Superior temporal gyrus (tissue), 1 donor: ENCODE results near the gene FYB2.

Source experiments
- DNase-seq: peaks from one replicate; pipeline ENCODE4 v3.0.0-alpha.2; 2016; ENCODE audit errors: extremely low spot score

Gene FYB2

GRCh38 chr1:56834137-56834900 is 15.1 kb upstream of the FYB2 start:
- DNase-seq, result no peak

DNA sequence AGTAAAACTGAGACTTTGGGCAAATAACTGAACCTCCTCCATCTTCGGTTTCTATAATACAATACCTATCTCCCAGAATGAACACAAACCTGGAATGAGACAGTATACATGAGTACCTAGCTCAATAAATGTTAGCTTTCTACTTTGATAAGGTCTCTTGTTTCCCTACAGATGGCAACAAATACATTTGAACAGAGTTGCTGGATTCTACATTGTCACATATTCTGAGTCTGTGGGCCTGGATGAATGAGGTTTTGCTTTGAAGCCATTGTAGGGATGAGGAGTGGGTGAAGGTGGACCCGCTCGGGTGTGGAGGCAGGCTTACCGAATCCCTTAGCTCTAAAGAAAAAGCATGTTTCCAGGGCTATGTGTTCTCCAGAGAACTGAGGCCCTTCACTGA is 13.9 kb upstream of the FYB2 start:
- no peak for DNase-seq

GRCh38 chr1:56831871-56832693 is 12.9 kb upstream of the FYB2 start:
- peak; percentile 91 for DNase-seq

DNA sequence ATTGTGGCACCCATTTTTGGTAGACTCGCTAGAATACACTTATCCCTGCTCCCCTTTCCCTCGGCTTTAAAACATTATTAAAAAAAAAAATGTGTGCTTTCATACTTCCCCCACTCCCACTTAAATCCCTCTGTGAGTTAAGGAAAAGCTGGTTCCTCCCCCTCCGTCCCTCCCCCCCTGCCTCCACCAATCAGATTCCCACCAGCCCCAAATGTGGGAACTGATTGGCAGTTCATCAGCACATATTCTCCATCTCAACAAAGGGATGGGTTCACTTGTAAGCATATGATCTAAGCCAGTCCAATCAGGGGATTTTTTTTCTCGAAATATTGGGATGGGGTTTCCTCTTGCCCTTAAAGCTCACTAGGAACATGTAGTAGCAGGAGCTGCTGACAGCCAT is 10.8 kb upstream of the FYB2 start:
- DNase-seq, result no peak

GRCh38 chr1:56827711-56828110 is 8.5 kb upstream of the FYB2 start:
- no peak for DNase-seq

DNA sequence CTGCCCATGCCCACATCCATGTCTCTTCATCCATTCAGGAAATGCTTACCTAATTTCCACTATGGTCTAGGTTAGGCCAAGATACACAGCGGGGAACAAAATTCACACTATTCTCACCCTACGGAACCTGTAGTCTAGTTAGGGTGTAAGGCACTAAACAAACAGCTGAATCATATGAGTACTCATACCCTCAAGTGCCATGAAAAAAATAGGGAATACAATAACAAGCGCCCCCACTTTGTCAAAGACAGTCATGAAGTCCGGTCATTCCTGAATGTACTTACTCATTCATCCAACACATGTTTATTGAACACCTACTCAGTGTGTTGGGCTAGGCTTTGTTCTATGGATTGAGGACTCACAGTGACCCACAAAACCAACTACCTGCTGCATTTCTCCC is 6.2 kb upstream of the FYB2 start:
- no peak for DNase-seq

DNA sequence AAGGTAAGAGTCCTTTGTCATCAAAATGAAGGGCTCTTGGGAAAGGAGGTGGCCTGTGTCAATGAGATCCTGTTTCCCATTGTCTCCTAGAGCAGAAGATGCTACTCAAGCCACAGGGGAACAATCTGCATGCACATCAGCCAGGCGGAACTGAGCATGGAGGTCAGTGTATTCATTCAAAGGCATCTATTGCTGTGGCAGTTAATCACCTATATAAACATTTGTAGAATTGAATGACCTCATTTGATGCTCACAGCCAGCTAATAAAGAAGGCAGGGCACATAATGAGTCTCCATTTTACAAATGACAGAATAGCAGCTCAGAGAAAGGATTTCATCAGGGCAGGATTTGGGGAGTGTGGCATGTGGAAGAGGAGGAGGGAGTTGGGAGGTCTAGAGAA is 5.7 kb upstream of the FYB2 start:
- no peak for DNase-seq

DNA sequence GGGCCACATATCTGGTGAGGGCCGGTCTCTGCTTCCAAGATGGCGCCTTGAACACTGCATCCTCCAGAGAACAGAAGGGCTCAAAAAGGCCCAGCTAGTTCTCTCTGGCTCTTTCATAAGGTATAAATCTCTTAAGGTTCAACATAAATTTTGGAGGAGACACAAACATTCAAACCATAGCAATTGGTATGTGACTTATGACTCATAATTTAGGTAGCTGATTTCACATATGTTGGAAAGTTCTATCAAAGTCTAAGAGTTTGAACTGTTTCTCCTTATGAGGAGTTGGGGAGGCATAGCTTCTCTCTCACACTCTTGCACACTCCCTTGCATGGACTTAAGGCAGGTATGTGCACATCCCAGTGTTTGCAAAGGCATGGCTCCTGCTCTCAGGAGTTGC is 5.1 kb upstream of the FYB2 start:
- no peak for DNase-seq

DNA sequence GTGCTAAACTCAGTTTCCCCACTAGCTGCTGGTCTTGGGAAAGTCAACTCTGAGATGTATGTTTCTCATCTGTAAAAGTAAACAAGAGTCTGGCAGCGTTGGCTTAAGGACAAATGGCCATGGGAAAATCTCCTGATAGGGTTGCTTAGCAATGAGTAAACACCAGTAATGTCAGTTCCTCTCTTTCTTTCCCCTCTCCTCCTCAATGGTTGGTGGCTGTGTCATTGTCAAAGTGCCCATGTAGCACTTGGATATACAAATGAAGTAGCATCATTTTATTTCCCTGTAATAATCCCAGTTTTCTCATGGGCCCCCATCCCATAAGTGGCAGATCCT is 2.2 kb upstream of the FYB2 start:
- no peak for DNase-seq

GRCh38 chr1:56820755-56821461 is 1.7 kb upstream of the FYB2 start:
- DNase-seq, result peak; percentile 82

DNA sequence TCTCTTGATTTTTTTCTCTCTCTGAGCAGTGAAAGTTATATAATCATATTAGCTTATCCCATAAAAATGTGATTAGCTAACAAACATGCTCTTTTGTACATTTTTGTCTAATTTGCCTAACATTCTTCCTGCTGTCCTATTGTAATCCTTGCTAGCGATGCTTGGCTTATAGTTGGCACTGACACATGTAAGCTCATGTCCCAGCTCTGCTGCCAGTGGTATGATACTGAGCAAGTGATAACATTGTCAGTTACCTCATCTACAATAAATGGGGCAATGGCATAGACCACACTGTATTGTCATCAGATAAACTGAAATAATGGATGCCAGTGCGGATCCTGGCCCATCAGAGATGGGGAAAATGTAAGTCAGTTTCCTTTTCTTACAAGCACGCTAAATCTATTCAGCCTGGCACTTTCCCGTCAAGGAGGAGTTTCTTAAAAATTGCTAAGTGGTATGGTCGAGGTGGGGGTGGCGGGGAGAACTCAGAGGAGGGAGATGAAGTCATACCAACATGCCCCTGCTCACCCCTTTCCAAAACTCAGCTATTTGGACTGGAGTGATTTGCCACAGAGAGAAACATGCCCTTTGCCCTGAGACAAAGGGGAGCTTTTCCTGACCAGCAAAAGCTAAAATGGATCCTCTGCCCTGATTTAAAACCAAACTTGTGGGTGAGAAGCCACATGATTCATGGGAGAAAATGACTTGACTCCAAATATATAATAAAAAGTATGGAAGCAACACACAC is 1.3 kb downstream of the FYB2 start:
- DNase-seq, result no peak

- no peak for DNase-seq
Observed at GRCh38 chr1:56816909-56817308, 2.3 kb downstream of the FYB2 start.

GRCh38 chr1:56816264-56816663 is 2.9 kb downstream of the FYB2 start:
- DNase-seq, result no peak

DNA sequence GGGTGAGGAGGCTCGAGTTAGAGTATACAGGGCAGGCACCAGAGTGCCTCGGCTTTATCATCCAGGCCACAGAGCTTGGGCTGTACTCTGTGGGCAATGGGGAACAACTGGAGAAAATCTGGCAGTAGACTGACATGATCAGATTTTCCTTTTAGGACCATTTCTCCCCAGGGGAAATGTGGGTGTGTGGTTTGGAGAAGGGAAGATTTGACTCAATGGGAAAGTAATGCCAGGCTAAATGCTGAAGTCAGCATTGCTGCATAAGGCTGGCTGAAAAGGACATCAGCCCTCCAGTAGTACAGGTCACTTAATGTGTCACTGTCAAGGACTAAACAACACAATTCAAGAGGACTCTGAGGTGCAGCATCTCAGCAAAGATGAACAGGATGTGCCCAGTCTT is 5.0 kb downstream of the FYB2 start:
- no peak for DNase-seq

DNA sequence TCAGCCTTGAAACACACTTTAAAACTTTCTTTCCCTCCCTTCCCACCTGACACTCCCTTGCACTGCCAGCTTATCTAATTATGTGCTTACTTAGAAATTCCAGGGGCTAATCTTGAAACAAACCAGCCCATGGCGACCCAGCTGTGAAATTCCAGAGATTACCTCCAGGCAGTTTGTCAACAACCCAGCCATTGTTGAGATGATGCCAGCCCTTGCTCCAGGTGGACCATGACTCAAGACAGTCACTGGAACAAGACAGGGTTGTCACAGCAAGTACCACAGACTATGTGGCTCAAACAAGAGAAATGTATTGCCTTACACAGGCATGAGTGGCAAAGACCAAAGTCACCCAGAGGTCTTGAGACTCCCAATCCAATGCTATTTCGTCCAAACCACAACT is 7.9 kb downstream of the FYB2 start:
- DNase-seq, result no peak

DNA sequence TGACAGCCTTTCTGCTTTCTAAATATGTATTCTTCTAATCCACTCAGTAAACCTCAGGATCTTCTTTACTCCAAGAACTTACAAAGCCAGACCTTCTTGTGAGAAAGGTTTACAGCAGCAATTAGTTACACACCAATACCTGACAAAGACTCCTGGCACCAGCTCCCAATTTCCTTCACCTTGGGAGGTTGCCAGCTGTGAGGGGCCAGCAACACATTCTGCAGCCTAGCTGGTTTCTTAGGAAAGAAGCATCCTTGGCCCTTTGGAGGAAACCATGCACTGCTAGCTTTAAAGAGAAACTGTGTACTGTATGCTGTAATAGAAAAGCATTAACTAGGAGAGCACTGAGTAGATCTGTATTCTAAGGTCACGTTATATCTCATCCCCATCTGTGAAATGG is 10.8 kb downstream of the FYB2 start:
- DNase-seq, result peak; percentile 33

DNA sequence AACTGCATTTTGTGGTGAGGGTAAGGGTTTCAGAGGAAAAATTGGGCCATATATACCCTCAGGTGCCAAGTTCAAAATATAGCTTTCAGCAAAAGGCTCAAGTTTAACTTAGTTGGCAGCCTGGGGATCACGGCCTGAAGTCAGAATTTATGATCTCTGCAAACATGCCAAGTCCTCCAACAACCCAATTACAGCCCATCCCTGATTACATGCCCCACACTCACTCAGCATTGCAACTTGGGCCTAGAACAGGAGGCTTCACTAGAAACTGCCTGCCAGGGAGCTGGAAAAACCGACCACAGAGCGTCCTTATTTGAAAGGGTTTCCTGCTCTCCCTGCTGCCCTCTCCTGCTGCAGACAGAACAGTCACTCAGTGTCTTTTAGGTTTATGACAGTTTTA is 12.4 kb downstream of the FYB2 start:
- DNase-seq, result no peak

DNA sequence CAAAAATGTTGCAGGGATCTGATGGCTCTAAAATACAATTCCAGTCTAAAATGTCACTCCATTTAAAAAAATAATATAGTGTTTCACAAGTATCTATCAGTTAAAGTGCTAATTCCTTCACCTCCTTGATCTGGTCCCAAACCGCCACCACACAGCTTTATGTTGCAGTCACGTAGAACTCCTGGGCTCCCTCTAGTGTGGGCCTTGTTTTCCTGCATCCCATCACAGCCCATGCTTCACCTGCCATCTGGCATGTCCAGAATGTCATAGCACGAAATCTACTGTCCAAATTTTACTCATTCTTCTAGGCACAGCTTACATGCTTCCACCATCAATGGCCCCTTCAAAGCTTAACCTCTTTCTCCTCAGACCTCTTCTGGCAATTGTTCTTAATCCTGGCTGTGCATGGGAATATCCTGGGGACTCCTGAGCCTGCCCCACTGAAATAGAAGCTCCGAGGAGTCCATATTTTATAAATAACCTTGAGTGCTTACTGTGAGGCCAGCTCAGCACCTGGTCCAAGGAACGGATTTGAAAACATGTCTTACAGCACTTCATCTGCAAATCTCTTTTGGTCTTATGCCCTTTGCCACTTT is 15.5 kb downstream of the FYB2 start:
- DNase-seq, result no peak

GRCh38 chr1:56799605-56800400 is 19.4 kb downstream of the FYB2 start:
- DNase-seq, result no peak

DNA sequence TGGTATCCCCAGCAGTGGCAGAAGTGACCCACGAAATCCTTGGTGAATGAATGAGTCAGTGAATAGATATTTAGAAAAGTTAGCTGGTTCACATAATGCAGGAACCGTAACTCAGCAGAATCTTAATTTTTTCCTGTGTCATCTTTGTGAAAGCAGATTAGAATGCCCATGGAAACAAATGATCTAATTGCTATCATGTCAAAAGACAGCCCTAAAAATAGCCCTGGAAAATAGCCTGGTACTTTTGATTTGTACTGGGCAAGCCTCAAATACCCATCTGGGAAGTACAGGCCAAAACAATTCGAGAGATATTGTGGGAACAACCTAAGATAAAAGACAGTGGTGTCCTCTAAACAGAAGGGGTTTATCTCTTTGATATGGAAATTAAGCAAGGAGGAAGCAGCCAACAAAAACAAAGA is 21.1 kb downstream of the FYB2 start:
- peak; percentile 62 for DNase-seq
